IMR-90 (cell line): ENCODE measurements around the gene BOLA1. TPM values are rescaled to one million over a fixed set of nuclear protein-coding genes. Genes with fewer than 3 reads are reported as not detected.

ENCODE experiments used
- ATAC-seq: fragments of 200-7000 bp; cut with Tn5 transposase; 2 replicates; pipeline ENCODE4 v1.9.1; 2020; ENCODE audit warnings: low read depth, mild to moderate bottlenecking, moderate library complexity
- BruUV-seq: library from RNA; stranded (reverse); fragments of 400-500 nt; replicated peaks from 2 replicates; lab custom pipeline; 2021; lab: Mats Ljungman, UMichigan
- CTCF ChIA-PET: fragments of 300-600 bp; formaldehyde crosslinking; extraction: SDS; loops from one replicate; lab custom pipeline; 2021; ENCODE audit warnings: antibody characterized with exemption; lab: Yijun Ruan, JAX
- POLR2A ChIA-PET: fragments of 300-600 bp; sonication (Branson Sonifier 250); formaldehyde crosslinking; loops from one replicate; lab custom pipeline; 2022; ENCODE audit warnings: antibody characterized with exemption; ENCODE audit not compliant: unreplicated experiment; lab: Charles Lee
- DNase-seq: peaks from one replicate; pipeline ENCODE4 v3.0.0; 2013
- H2AFZ ChIP-seq: replicated peaks from 2 replicates; pipeline ENCODE3; 2013; ENCODE audit warnings: low read length, mild to moderate bottlenecking; ENCODE audit not compliant: poor library complexity
- H2AK5ac ChIP-seq: 2 replicates; pipeline ENCODE4 v1.6.1; 2013; ENCODE audit warnings: low read depth, low read length, inconsistent platforms
- H2AK9ac ChIP-seq: replicated peaks from 2 replicates; pipeline ENCODE3; 2013; ENCODE audit warnings: mild to moderate bottlenecking, low read depth, low read length, moderate library complexity; ENCODE audit not compliant: poor library complexity
- H2BK120ac ChIP-seq: 2 replicates; pipeline ENCODE4 v1.6.1; 2013; ENCODE audit warnings: low read depth, low read length, inconsistent platforms
- H2BK15ac ChIP-seq: 3 replicates; pipeline ENCODE4 v1.6.1; 2013; ENCODE audit warnings: low read depth, low read length, inconsistent platforms
- H2BK20ac ChIP-seq: 2 replicates; pipeline ENCODE4 v1.6.1; 2013; ENCODE audit warnings: low read depth, mild to moderate bottlenecking, inconsistent platforms, low read length, moderate library complexity
- H2BK5ac ChIP-seq: 2 replicates; pipeline ENCODE4 v1.6.1; 2013; ENCODE audit warnings: mild to moderate bottlenecking, low read depth, low read length, inconsistent platforms; ENCODE audit not compliant: poor library complexity, severe bottlenecking
- H3K14ac ChIP-seq: replicated peaks from 2 replicates; pipeline ENCODE4 v1.6.1; 2013; ENCODE audit warnings: low read depth, low read length, inconsistent platforms
- H3K18ac ChIP-seq: 2 replicates; pipeline ENCODE4 v1.6.1; 2013; ENCODE audit warnings: low read depth, low read length, control low read depth
- H3K23ac ChIP-seq: 2 replicates; pipeline ENCODE4 v1.6.1; 2013; ENCODE audit warnings: low read depth, low read length, inconsistent platforms
- H3K27ac ChIP-seq: 2 replicates; pipeline ENCODE4 v1.5.1; 2013; ENCODE audit warnings: mild to moderate bottlenecking, control low read depth, low read length; ENCODE audit not compliant: insufficient read depth
- H3K27me3 ChIP-seq: 2 replicates; pipeline ENCODE4 v1.6.1; 2013; ENCODE audit warnings: low read length; ENCODE audit not compliant: control insufficient read depth, insufficient read depth
- H3K36me3 ChIP-seq: 2 replicates; pipeline ENCODE4 v1.6.1; 2013; ENCODE audit warnings: low read length, mixed read lengths; ENCODE audit not compliant: control insufficient read depth, insufficient read depth
- H3K4ac ChIP-seq: 2 replicates; pipeline ENCODE4 v1.6.1; 2013; ENCODE audit warnings: low read depth, low read length, inconsistent platforms
- H3K4me1 ChIP-seq: 2 replicates; pipeline ENCODE4 v1.6.1; 2013; ENCODE audit warnings: low read length, mixed read lengths; ENCODE audit not compliant: control insufficient read depth, insufficient read depth
- H3K4me2 ChIP-seq: 2 replicates; pipeline ENCODE4 v1.6.1; 2013; ENCODE audit warnings: low read depth, mild to moderate bottlenecking, control low read depth, low read length, moderate library complexity
- H3K4me3 ChIP-seq: 2 replicates; pipeline ENCODE4 v1.5.1; 2013; ENCODE audit warnings: low read depth, mild to moderate bottlenecking, control low read depth, low read length, moderate library complexity; ENCODE audit not compliant: insufficient read depth
- H3K56ac ChIP-seq: 2 replicates; pipeline ENCODE4 v1.6.1; 2013; ENCODE audit warnings: low read length, inconsistent platforms; ENCODE audit not compliant: insufficient read depth; ENCODE audit errors: extremely low read depth
- H3K79me1 ChIP-seq, 2 experiments: 2 replicates each; pipeline ENCODE4 v1.6.1; 2013; ENCODE audit warnings: low read length in 2 of 2, inconsistent platforms in 1 of 2, low read depth in 1 of 2
- H3K9ac ChIP-seq: 2 replicates; pipeline ENCODE4 v1.6.1; 2013; ENCODE audit warnings: low read depth, low read length, control low read depth
- H3K9me1 ChIP-seq: 2 replicates; pipeline ENCODE4 v1.6.1; 2013; ENCODE audit warnings: low read length, inconsistent platforms; ENCODE audit not compliant: insufficient read depth
- H3K9me3 ChIP-seq: 2 replicates; pipeline ENCODE4 v1.6.1; 2013; ENCODE audit warnings: low read length; ENCODE audit not compliant: control insufficient read depth, insufficient read depth
- H4K20me1 ChIP-seq: 2 replicates; pipeline ENCODE4 v1.6.1; 2013; ENCODE audit warnings: low read length, inconsistent platforms; ENCODE audit not compliant: insufficient read depth
- H4K5ac ChIP-seq: 2 replicates; pipeline ENCODE4 v1.6.1; 2013; ENCODE audit warnings: mild to moderate bottlenecking, low read depth, low read length, control low read depth
- H4K8ac ChIP-seq, 2 experiments: 2 replicates each; pipeline ENCODE4 v1.6.1; 2013; ENCODE audit warnings: low read depth in 2 of 2, low read length in 2 of 2, control low read depth in 1 of 2, inconsistent platforms in 1 of 2
- H4K91ac ChIP-seq: 2 replicates; pipeline ENCODE4 v1.6.1; 2013; ENCODE audit warnings: low read depth, low read length, inconsistent platforms; ENCODE audit not compliant: insufficient read depth
- BHLHE40 ChIP-seq: fragments of 150-350 bp; IDR thresholded peaks from 2 replicates; pipeline ENCODE4 v1.6.1; 2016; ENCODE audit warnings: mild to moderate bottlenecking, low read depth, low read length
- MAFK ChIP-seq: IDR thresholded peaks from 2 replicates; pipeline ENCODE4 v1.6.1; 2012; ENCODE audit warnings: low read depth, low read length, improper control_type of control experiment
- NFE2L2 ChIP-seq: fragments of 150-350 bp; IDR thresholded peaks from 2 replicates; pipeline ENCODE4 v1.6.1; 2016; ENCODE audit warnings: low read depth, mild to moderate bottlenecking, low read length
- POLR2A ChIP-seq: IDR thresholded peaks from 2 replicates; pipeline ENCODE4 v1.6.1; 2012; ENCODE audit warnings: mild to moderate bottlenecking, low read depth, low read length
- RAD21 ChIP-seq: IDR thresholded peaks from 2 replicates; pipeline ENCODE4 v1.6.1; 2012; ENCODE audit warnings: low read length, improper control_type of control experiment
- RCOR1 ChIP-seq: IDR thresholded peaks from 2 replicates; pipeline ENCODE4 v1.6.1; 2012; ENCODE audit warnings: mild to moderate bottlenecking, low read length, improper control_type of control experiment; ENCODE audit not compliant: insufficient replicate concordance
- WGBS, 2 experiments: methylation state at CpG; one replicate each; pipeline versions ENCODE4 v1.1.5 to v1.1.7; 2013; ENCODE audit warnings: missing lambda C conversion rate in 2 of 2; ENCODE audit not compliant: insufficient read length in 1 of 2; ENCODE audit errors: extremely low coverage in 2 of 2; 5-methylcytosine and 5-hydroxymethylcytosine counted together
- dilution Hi-C: fragments of 300-500 bp; cut with HindIII; formaldehyde crosslinking; loops from one replicate; pipeline ENCODE4 v1.14.3; 2018; ENCODE audit warnings: low sequenced_read_pairs; ENCODE audit not compliant: unreplicated experiment
- in situ Hi-C: fragments of 300-500 bp; cut with MboI; formaldehyde crosslinking; loops from 3 replicates; pipeline ENCODE4 v1.14.3; 2019; ENCODE audit warnings: low sequenced_read_pairs, inconsistent platforms, mixed read lengths
- intact Hi-C: fragments of 100-400 bp; cut with micrococcal nuclease; formaldehyde crosslinking; loops from 2 replicates; pipeline ENCODE4 v1.10.0; 2022
- polyA plus RNA-seq, 3 experiments: library from polyadenylated mRNA; depleted of rRNA; stranded (reverse); fragments of >200 nt; gene quantifications; 2 replicates each; pipeline ENCODE4 v1.2.3, GENCODE V29; 2012; ENCODE audit warnings: low replicate concordance in 1 of 3
- total RNA-seq: library from RNA; depleted of rRNA; stranded (reverse); fragments of >200 nt; gene quantifications from 2 replicates; pipeline ENCODE4 v1.2.3, GENCODE V29; 2012
- TF ChIP-seq, protein P1 (sequence below): fragments of 150-350 bp; IDR thresholded peaks from 2 replicates; pipeline ENCODE4 v1.6.1; 2016; ENCODE audit warnings: low read depth, mild to moderate bottlenecking, low read length, moderate library complexity, borderline replicate concordance

The BOLA1 gene
- total and polyA plus RNA-seq, 2 of the 4 experiments (the other 2 are of a cell fraction) = 3.4 to 12.6 TPM

- H3K56ac ChIP-seq = peak overlapping the region; percentile 78; the same call in 1 of the 2 replicates
- peak overlapping the region; percentile 92 for H3K9ac ChIP-seq
- H2BK20ac ChIP-seq = no peak overlapping the region
- BruUV-seq = no TSS peak
- H3K4me3 ChIP-seq = peak overlapping the region; percentile 89
- H3K4ac ChIP-seq = peak overlapping the region; percentile 87
- peak overlapping the region; percentile 74 for H2BK5ac ChIP-seq
- DNase-seq = peak; percentile 16
- TF ChIP-seq, protein P1, sequence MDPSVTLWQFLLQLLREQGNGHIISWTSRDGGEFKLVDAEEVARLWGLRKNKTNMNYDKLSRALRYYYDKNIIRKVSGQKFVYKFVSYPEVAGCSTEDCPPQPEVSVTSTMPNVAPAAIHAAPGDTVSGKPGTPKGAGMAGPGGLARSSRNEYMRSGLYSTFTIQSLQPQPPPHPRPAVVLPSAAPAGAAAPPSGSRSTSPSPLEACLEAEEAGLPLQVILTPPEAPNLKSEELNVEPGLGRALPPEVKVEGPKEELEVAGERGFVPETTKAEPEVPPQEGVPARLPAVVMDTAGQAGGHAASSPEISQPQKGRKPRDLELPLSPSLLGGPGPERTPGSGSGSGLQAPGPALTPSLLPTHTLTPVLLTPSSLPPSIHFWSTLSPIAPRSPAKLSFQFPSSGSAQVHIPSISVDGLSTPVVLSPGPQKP = no peak
- no peak for TF ChIP-seq RCOR1
- TF ChIP-seq NFE2L2 = no peak
- no peak for TF ChIP-seq POLR2A
- TF ChIP-seq MAFK = no peak
- TF ChIP-seq BHLHE40 = no peak
- no peak for TF ChIP-seq RAD21
- peak; percentile 5; the same call in 1 of the 2 replicates for ATAC-seq
- peak overlapping the region; percentile 94 for H2AK9ac ChIP-seq
- dilution Hi-C loops (no loop called here), intact Hi-C loops (no loop called here), in situ Hi-C loops (no loop called here)
- no peak overlapping the region; the same call in 2 of the 3 replicates for H2BK15ac ChIP-seq
- no peak overlapping the region for H4K5ac ChIP-seq
- H2BK120ac ChIP-seq = no peak overlapping the region
- H3K27ac ChIP-seq = peak overlapping the region; percentile 88
- H4K20me1 ChIP-seq = peaks cover 8% of the 10 kb centered on the region; the same call in 1 of the 2 replicates
- no peak overlapping the region for H3K18ac ChIP-seq
- peaks cover 5% of the 10 kb centered on the region for H3K4me1 ChIP-seq
- H2AK5ac ChIP-seq = peak overlapping the region; percentile 98
- H3K14ac ChIP-seq = peak overlapping the region; percentile 92
- peak overlapping the region; percentile 82 for H4K91ac ChIP-seq
- peak overlapping the region; percentile 94 for H2AFZ ChIP-seq
- H3K79me1 ChIP-seq = peaks cover 29 to 66% of the 10 kb centered on the region in 2 experiments
- ChIA-PET POLR2A (no interaction called here), CTCF (no interaction called here)
- WGBS, 2 experiments = no CpG with 5 or more reads among the region's 10 CpGs
- H4K8ac ChIP-seq = peak overlapping the region; percentile 91 to 94
- peak overlapping the region; percentile 80 for H3K4me2 ChIP-seq
- H3K36me3 ChIP-seq = peaks cover 38% of the 10 kb centered on the region
- peaks cover 12% of the 10 kb centered on the region for H3K9me1 ChIP-seq
- H3K9me3 ChIP-seq = no peaks in the 10 kb centered on the region
- H3K27me3 ChIP-seq = no peaks in the 10 kb centered on the region
- H3K23ac ChIP-seq = peak overlapping the region; percentile 55; the same call in 1 of the 2 replicates
Measured at GRCh38 chr1:149927056-149927562, 27.7 kb downstream of the BOLA1 start.
